HUES64 (cell line): Measurements from ENCODE around the gene PHTF1.

Source experiments
- H3K27ac ChIP-seq: 2 replicates; pipeline ENCODE4 v1.7.0; 2013; ENCODE audit warnings: low read depth, low read length, inconsistent platforms
- H3K27me3 ChIP-seq: 2 replicates; pipeline ENCODE4 v1.6.1; 2013; ENCODE audit warnings: mild to moderate bottlenecking, low read length; ENCODE audit not compliant: insufficient read depth
- H3K36me3 ChIP-seq: 2 replicates; pipeline ENCODE4 v1.6.1; 2013; ENCODE audit warnings: mild to moderate bottlenecking, low read length; ENCODE audit not compliant: insufficient read depth
- H3K4me1 ChIP-seq: 2 replicates; pipeline ENCODE4 v1.6.1; 2013; ENCODE audit warnings: mild to moderate bottlenecking, low read length, moderate library complexity; ENCODE audit not compliant: insufficient read depth
- H3K4me3 ChIP-seq: 2 replicates; pipeline ENCODE4 v1.5.1; 2013; ENCODE audit warnings: mild to moderate bottlenecking, low read length, moderate library complexity
- H3K9ac ChIP-seq: 2 replicates; pipeline ENCODE4 v1.6.1; 2013; ENCODE audit warnings: mild to moderate bottlenecking, low read depth, low read length
- H3K9me3 ChIP-seq: 2 replicates; pipeline ENCODE4 v1.6.1; 2013; ENCODE audit warnings: low read depth, low read length; ENCODE audit not compliant: insufficient read depth
- whole genome bisulfite sequencing: fragments of 150-250, 120-280 bp; methylation state at CpG from one replicate; pipeline ENCODE4 v1.1.7; 2013; ENCODE audit warnings: missing lambda C conversion rate; 5-methylcytosine and 5-hydroxymethylcytosine counted together

PHTF1 gene

DNA sequence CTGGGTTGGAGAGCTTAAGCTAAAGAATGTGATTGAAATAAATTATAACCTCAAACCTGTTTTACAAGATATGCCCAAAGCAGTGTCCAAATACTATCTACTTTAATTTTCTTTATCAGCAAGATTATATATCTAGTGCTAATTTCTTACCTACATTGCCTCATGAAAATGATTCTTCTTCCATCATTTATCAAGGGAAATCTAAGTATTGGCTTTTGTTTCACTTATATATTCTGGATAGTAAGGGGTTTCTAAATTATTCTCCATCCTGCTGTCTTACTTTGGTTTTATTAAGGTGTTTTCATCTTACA, 81.2 kb downstream of the PHTF1 start:
- Histone ChIP-seq H3K27ac (no peak overlapping the region), H3K36me3 (peaks cover 3% of the 10 kb centered on the region; the same call in 1 of the 2 replicates), H3K27me3 (no peaks in the 10 kb centered on the region), H3K4me3 (no peak overlapping the region), H3K9me3 (no peaks in the 10 kb centered on the region), H3K9ac (no peak overlapping the region), H3K4me1 (peaks cover 17% of the 10 kb centered on the region)

DNA sequence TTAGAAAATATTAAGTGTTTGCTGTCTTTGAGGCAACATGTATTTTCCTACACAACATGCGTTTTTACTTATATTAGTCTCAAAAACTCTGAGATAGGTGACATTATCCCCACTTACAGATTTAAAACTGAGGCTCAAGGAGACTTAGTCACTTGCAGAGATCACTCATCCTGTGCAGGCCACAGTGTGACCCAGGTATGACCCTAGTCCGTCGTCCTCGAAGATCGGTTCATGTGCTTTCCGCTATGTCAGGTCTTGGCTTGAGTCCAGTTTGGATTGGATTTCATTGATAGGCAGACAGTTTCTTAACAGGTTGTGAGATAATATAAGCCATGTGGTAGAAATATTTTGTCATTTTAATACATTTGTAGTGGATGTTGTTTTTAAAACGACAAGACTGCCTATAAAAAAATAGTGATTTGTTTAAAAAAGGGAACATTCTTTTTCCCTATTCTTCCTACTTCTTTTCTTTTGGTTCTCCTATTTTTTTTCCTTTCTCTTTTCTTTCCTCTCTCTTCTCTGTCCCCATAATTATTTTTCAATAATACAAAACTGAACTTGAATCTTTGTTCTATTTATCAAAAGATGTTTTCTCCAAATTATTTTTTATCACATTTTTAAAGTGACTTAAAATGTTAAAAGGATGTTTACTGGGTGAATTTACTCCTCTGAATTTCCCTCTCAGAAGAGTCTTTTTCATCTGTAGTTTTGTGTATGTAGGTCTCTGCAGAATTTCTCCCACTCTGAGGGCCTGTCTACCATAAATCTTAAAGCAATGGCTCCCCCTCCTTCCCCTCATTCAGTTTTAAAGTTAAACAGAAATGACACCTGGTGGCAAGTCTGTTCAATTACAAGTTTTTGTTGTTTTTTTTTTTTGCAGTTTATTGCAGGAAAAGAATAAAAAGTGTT, 81.8 kb downstream of the PHTF1 start:
- Histone ChIP-seq H3K36me3 (no peaks in the 10 kb centered on the region), H3K27ac (no peak overlapping the region), H3K4me3 (no peak overlapping the region), H3K9ac (no peak overlapping the region), H3K4me1 (peaks cover 17% of the 10 kb centered on the region), H3K27me3 (no peaks in the 10 kb centered on the region), H3K9me3 (no peaks in the 10 kb centered on the region)
- WGBS, result 93% methylated on average over 6 of the region's 7 CpGs

DNA sequence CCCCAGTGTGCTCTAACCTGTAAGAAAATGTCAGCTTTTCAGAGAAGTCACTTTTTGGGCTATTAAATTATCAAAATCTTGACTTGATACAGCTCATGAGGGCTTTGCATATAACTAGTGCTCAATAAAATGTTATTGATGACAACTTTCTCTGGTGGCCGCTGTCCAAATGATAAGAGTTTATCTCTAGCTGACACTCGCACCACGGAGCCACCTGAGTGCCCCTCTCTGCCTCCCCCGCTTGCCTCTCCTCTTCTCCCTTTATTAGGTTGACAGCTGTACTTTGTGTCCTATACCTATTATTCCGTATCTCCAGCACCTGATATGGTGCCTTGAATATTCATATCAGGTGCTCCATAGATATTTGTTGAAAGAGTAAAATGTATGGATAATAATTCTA, 82.8 kb downstream of the PHTF1 start:
- no peaks in the 10 kb centered on the region for H3K9me3 ChIP-seq
- H3K4me3 ChIP-seq, result no peak overlapping the region
- peaks cover 8% of the 10 kb centered on the region; the same call in 1 of the 2 replicates for H3K4me1 ChIP-seq
- H3K36me3 ChIP-seq, result no peaks in the 10 kb centered on the region
- H3K27me3 ChIP-seq, result no peaks in the 10 kb centered on the region
- no peak overlapping the region for H3K27ac ChIP-seq
- WGBS, result 98% methylated on average over 5 of the region's 5 CpGs
- H3K9ac ChIP-seq, result no peak overlapping the region

DNA sequence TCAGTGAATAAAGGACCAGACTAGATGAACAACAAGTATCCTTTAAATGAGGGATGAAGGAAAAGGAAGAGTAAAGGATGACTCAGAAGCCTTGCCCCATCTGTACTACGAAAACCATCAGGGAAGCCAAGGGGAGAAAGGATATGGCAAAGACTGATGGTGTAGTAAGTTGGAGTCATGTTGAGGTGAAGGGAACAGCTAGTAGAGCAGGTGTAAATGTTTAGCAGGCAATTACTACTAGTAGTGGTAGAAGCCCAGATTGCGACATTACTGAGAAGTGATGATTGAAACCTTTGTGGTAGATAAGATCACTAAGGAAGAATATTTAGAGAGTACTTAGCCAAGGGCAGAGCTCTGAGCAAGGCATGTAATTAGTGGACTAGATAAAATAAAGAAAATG, 84.0 kb downstream of the PHTF1 start:
- no peaks in the 10 kb centered on the region for H3K4me1 ChIP-seq
- no peaks in the 10 kb centered on the region for H3K27me3 ChIP-seq
- 97% methylated on average over 2 of the region's 2 CpGs for WGBS
- no peak overlapping the region for H3K4me3 ChIP-seq
- no peak overlapping the region for H3K9ac ChIP-seq
- H3K27ac ChIP-seq, result no peak overlapping the region
- no peaks in the 10 kb centered on the region for H3K9me3 ChIP-seq
- H3K36me3 ChIP-seq, result no peaks in the 10 kb centered on the region

DNA sequence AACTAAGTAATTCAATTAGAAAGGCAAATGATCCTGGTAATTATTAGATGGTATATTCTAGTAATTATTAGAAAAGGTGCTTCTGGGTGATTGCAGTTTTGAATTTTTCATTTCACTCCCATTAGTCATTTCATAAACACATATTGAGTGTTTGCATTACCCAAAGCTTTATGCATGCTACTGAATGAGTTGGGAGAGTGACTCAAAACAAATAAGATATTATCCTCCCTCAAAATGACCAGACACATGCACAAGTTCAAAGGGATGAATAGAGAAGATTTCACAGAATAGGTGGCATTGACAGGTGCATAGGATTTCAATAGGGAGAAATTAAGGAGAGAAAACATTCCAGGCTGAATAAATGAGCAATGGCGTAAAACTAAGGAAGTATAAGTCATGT, 84.7 kb downstream of the PHTF1 start:
- H3K9me3 ChIP-seq, result no peaks in the 10 kb centered on the region
- H3K9ac ChIP-seq, result no peak overlapping the region
- H3K27ac ChIP-seq, result no peak overlapping the region
- no peaks in the 10 kb centered on the region for H3K4me1 ChIP-seq
- H3K4me3 ChIP-seq, result no peak overlapping the region
- WGBS, result 96% methylated on average over 1 of the region's 1 CpG
- H3K27me3 ChIP-seq, result no peaks in the 10 kb centered on the region
- H3K36me3 ChIP-seq, result no peaks in the 10 kb centered on the region

DNA sequence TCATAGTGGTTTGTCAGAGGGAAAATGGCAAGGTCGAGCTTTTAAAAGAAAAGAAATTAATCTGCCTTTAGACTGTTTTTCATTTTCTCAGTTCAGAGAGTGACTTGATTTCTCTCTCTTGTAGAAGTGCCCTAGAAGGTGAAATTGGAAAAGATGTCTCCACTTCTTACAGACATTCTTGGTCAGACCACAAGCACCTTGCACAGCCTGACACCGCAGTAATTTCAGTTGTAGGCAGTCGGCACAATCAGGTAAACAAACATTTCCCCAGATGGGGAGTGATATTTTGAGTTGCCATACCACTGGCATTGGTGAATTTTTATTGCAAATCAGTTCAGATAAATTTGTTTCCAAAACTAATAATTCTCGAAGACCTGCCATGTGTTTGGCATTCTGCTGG, 86.8 kb downstream of the PHTF1 start:
- Histone ChIP-seq H3K4me3 (no peak overlapping the region), H3K36me3 (no peaks in the 10 kb centered on the region), H3K9me3 (no peaks in the 10 kb centered on the region)

DNA sequence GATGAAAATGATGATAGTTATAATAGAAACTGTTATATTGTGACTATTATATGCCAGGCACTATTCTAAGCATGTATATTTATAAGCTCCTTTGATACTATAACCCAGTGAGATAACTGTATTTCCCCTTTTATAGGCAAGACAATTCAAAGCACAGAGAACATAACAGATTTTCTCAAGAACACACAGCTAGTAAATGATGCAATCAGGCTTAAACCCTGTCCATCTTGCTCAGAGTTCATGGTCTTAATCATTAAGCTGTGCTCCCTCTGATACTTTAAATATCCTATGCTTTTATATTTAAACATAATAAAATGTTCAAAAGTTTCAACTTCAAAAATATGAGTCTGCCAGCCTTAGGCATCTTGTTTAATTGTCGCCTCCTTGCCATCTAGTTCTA, 88.6 kb downstream of the PHTF1 start:
- Histone ChIP-seq H3K4me3 (no peak overlapping the region), H3K9ac (no peak overlapping the region), H3K27ac (no peak overlapping the region), H3K27me3 (no peaks in the 10 kb centered on the region), H3K9me3 (no peaks in the 10 kb centered on the region), H3K4me1 (no peaks in the 10 kb centered on the region), H3K36me3 (no peaks in the 10 kb centered on the region)
- 97% methylated on average over 1 of the region's 1 CpG for WGBS

More for the DNA sequence above, 86.8 kb downstream of the PHTF1 start:
- no peaks in the 10 kb centered on the region for H3K27me3 ChIP-seq
- no peak overlapping the region for H3K27ac ChIP-seq
- H3K9ac ChIP-seq, result no peak overlapping the region
- no peaks in the 10 kb centered on the region for H3K4me1 ChIP-seq
- WGBS, result 90% methylated on average over 4 of the region's 4 CpGs

DNA sequence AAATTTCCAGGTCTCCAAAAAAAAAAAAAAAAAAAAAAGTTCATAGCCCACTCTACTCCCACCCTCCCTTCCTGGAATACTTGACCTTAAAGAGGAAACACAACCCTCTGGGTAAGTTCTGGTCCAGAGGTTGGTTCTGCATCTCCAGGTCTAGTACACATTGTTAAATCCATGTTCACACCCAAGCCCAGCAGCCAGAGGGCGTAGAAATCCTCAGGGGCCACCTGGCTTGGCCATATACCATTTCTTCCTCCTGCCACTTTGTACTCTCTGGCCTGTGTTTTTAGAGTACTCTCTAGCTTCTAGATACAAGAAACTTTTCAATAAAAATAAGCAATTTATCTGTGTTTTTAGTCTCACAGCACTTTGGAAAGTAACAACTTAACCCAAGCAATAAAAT, 89.3 kb downstream of the PHTF1 start:
- Histone ChIP-seq H3K27me3 (no peaks in the 10 kb centered on the region), H3K27ac (no peak overlapping the region), H3K4me3 (no peak overlapping the region), H3K9ac (no peak overlapping the region), H3K4me1 (no peaks in the 10 kb centered on the region), H3K36me3 (no peaks in the 10 kb centered on the region), H3K9me3 (no peaks in the 10 kb centered on the region)
- WGBS, result 52% methylated on average over 1 of the region's 1 CpG

DNA sequence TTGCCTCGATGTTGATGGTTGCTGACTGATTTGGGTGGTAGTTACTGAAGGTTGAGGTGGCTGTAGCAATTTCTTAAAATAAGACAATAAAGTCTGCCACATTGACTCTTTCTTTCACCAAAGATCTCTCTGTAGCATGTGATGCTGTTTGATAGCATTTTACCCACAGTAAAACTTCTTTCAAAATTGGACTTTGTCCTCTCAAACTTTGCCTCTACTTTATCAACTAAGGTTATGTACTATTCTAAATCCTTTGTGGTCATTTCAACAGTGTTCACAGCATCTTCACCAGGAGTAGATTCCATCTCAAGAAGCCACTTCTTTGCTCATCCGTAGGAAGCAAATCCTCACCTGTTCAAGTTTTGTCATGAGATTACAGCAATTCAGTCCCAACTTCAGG, 93.2 kb downstream of the PHTF1 start:
- Histone ChIP-seq H3K27ac (no peak overlapping the region), H3K9ac (no peak overlapping the region), H3K36me3 (no peaks in the 10 kb centered on the region), H3K4me3 (no peak overlapping the region), H3K9me3 (no peaks in the 10 kb centered on the region), H3K27me3 (no peaks in the 10 kb centered on the region), H3K4me1 (no peaks in the 10 kb centered on the region)
- 90% methylated on average over 2 of the region's 2 CpGs for WGBS

DNA sequence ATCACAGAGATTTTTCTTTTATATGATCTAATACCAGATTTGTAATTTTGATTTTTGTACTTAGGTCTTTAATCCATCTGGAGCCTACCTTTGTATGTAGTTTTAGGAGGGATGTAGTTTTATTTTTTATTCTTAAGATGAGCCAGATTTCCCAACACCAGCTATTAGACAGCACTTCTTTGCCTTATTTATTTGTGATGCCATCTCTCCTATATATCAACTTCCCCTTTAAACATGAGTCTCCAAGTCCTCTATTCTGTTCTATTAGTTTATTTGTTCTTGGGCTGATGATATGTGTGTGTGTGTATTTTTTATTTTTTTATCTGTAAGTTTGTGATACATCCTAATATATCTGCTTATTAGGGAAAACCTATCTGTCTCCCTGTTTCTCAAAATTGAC, 94.2 kb downstream of the PHTF1 start:
- no peak overlapping the region for H3K27ac ChIP-seq
- H3K9ac ChIP-seq, result no peak overlapping the region
- H3K9me3 ChIP-seq, result no peaks in the 10 kb centered on the region
- no peaks in the 10 kb centered on the region for H3K27me3 ChIP-seq
- H3K4me3 ChIP-seq, result no peak overlapping the region
- H3K4me1 ChIP-seq, result no peaks in the 10 kb centered on the region
- no peaks in the 10 kb centered on the region for H3K36me3 ChIP-seq

DNA sequence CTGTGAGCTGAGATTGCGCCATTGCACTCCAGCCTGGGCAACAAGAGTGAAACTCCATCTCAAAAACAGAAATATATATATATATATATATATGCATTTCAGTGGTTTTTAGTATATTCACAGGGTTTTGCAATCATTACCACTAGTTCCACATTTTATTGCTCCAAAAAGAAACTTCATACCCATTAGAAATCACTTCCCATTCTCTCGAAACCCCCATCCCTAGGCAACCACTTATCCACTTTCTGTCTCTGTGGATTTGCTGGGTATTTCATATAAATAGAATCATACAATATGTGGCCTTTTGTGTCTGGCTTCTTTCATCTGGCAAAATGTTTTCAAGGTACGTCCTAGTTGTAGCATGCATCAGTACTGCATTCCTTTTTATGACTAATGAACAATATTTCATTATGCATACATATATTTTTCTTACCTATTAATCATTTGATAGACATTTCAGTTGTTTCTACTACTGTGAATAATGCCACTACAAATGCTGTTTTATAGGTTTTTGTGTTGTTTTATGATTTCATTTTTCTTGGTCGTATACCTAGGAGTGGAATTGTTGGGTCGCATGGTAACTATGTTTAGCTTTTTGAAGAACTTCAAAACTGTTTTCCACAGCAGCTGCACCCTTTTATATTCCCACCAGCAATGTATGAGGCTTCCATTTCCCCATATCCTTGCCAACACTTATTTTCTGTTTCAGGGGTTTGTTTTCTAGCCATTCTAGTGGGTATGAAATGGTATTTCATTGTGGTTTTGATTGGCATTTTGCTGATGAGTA, 95.9 kb downstream of the PHTF1 start:
- Histone ChIP-seq H3K27me3 (no peaks in the 10 kb centered on the region), H3K36me3 (no peaks in the 10 kb centered on the region), H3K9me3 (no peaks in the 10 kb centered on the region), H3K4me1 (no peaks in the 10 kb centered on the region), H3K27ac (no peak overlapping the region), H3K9ac (no peak overlapping the region), H3K4me3 (no peak overlapping the region)
- WGBS, result 88% methylated on average over 4 of the region's 5 CpGs
